G401 (cell line): ENCODE data around the gene PLA2G4A. TPM values are rescaled to one million over a fixed set of nuclear protein-coding genes. Genes with fewer than 3 reads are reported as not detected.
"Not testable (repeated sequence)": the region's sequence is repeated elsewhere in the genome, so short reads cannot be mapped to it uniquely, and the experiment has no call there.

Experiments
- DNase-seq: peaks from one replicate; pipeline ENCODE4 v3.0.0-alpha.2; 2015; ENCODE audit warnings: low spot score
- in situ Hi-C: cut with HindIII; loops from 2 replicates; pipeline ENCODE4 v1.10.0; 2016; ENCODE audit warnings: low sequenced_read_pairs, mixed read lengths
- total RNA-seq: library from RNA; depleted of rRNA; stranded (reverse); fragments of >200 nt; shearing (Covaris generic); gene quantifications from 2 replicates; pipeline ENCODE4 v1.2.3, GENCODE V29; 2014

PLA2G4A gene
- total RNA-seq, 1 experiment from 2014 or later = not detected

DNA sequence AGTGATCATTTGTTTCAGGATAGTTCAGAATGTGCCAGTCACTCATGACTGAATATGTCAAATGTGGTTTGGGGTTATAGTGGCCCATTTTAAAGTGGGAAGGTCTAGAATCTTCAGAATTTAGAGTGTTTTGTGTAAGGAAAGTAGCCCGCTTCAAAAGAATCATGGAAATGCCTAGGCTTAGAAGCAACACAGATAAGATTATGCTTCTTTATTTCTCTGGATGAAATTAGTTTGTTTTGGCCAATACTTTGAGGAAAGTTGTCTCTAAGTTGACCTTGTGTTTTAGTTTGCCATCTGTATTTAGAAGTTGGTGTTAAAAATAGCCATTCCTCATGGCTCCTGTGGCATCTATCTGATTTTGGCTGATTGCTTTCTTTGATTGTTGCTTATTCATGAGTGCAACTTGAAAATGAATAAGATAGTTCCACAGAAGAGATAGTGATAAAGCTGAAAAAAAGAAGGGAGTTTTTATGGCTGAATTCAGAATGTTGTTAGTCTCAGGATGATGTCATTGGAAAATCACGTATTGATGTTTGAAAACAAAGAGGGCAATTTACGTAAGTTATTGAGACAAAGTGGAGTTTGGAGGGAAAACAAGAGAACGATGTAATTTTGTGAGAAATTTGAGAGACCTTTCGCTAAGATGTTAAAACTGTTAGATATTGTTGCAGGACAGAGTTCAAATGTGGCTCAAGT lies 71.9 kb downstream of the PLA2G4A start:
- DNase-seq = no peak
- in situ Hi-C loops = no loop called here

DNA sequence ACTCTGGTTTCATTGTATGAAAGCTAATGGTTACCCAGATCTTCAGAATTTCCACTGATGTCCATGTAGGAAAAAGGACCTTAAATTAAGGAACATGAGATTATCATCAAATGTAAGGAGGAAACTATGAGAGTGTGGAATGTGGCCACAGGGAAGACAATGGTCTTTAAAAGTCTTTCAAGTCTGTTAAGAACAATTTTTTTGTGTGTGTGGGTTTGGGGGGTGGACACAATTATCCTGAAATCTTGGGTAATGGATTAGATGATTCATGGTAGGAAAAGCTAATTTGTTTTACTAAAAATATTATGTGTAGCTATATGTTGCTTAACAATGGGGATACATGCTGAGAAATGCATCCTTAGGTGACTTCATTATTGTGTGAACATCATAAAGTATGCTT lies 72.9 kb downstream of the PLA2G4A start:
- DNase-seq = no peak
- in situ Hi-C loops = no loop called here

DNA sequence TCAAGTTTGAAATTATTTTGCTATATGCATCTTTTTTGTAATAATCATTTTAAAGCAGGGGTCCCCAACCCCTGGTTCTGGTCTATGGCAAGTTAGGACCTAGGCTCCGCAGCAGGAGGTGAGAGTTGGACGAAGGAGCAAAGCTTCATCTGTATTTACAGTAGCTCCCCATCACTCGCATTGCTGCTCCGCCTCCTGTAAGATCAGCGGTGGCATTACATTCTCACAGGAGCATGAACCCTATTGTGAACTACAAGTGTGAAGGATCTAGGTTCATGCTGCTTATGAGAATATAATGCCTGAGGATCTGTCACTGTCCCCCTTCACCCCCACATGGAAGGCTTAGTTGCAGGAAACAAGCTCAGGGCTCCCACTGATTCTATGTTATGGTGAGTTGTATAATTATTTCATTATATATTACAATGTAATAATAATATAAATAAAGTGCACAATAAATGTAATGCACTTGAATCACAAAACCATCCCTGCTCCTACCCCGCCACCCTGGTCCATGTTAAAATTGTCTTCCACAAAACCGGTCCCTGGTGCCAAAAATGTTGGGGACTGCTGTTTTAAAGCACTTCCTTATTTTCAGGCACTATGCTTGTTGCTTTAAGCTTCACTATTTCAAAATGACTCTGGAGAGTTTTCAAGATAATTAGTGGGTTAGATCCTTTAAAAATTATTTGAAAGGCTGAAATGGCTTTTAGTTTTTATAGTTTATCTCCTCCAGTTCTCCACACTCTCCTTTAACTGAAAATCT lies 74.8 kb downstream of the PLA2G4A start:
- in situ Hi-C loops = no loop called here
- DNase-seq = no peak

DNA sequence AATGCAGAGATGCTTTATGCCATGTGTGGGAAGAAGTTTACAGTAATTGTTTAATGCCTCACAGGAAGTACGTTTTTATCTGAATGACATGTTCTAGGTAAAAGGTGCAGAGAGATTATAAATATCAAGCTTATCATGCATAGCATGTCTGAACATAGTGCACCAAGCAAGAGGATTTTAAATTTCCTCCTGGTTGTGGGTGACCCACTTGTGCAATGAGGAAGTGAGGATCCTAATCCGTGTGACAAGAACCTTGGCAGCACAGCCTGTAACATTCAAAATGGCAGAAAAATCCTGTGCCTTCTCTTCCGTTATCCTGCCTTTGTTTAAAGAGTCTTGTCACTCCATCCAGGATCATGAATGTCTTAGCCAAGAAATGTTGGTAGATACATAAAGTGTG lies 75.6 kb downstream of the PLA2G4A start:
- no peak for DNase-seq

DNA sequence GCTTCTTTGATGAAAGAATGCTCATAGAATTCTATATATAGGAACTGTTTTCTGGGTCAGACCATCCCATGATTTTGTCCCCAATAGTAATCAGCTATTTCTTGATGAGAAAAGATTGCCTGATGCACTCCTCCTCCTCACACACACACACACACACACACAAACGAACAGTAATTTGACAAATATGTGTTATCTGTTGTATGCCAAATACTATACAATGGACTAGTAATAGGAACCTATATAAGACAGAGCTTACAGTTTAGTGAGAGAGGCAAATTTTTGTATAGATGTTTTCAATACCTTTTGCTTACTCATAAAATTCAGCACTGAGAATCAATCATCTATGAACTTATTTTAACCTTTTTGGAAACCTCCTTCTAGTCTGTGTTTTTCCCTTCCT lies 76.8 kb downstream of the PLA2G4A start:
- in situ Hi-C loops = no loop called here

More for the DNA sequence above, 75.6 kb downstream of the PLA2G4A start:
- in situ Hi-C loops = no loop called here

DNA sequence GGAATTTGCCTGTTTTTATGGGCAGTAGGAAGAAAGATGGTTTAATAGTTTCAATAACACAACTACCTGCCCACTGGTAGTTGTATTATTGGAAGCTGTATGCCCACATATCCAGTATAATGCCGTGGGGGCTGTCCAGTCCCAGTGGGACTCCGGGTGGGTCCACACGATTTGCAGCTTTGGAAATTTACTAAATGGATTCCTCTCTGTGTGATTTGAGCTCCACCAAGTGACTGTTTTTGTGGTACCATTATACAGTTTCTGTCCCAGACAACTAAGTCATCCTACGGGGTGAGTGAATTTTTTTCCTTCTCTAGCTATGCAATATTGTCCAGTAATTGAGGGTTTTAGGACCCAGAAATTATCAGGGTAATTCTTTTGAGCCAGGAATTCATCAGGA lies 86.8 kb downstream of the PLA2G4A start:
- in situ Hi-C loops = no loop called here

More for the DNA sequence above, 76.8 kb downstream of the PLA2G4A start:
- DNase-seq = no peak

DNA sequence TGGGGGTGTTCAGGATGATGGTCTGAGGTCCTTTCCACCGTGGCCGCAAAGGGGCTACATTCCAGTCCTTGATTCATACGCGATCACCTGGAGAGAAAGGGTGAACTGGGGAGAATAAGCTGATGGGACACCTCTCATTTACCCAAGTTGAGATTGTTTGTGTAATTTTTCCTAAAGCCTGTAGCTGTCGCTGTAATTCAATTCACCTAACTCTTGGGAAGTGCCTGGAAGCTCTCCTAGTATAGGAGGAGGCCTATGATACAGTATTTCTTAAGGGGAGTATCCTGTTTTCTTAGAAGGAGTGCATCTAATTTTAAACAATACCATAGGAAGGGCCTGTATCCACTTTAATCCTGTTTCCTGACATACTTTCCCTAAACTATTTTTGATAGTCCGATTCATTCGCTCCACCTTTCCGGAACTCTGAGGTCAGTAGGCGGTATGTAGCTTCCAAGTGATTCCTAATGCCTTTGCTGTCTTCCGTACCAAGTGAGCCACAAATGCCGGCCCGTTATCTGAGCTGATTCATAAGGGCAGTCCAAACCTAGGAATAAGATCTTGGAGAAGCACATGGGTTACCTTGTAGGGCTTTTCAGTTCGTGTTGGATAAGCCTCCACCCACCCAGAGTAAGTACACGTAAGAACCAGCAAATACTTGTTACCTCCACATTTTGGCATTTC lies 88.5 kb downstream of the PLA2G4A start:
- not testable (repeated sequence) for DNase-seq

More for the DNA sequence above, 86.8 kb downstream of the PLA2G4A start:
- DNase-seq = no peak

DNA sequence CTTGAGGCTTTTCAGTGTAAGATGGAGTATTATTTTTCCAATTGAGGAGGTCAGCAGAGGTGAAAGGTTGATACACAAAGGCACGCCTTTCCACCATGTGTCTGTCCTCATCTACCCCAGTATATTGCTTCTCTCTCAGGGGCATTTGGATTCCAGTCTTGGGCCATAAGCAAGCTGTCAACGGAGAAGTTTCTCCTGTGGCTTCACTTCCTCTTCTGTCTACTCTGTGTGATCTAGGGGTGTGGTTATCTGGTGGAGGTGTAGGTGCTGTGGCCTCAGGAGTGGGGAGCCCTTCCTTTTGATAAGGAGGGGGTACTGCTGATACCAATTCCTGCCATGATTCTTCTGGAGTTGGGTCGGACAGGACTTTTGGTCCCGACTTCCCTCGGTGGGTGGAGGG lies 92.6 kb downstream of the PLA2G4A start:
- DNase-seq, in situ Hi-C loops: not testable (repeated sequence)

More for the DNA sequence above, 88.5 kb downstream of the PLA2G4A start:
- in situ Hi-C loops = not testable (repeated sequence)

DNA sequence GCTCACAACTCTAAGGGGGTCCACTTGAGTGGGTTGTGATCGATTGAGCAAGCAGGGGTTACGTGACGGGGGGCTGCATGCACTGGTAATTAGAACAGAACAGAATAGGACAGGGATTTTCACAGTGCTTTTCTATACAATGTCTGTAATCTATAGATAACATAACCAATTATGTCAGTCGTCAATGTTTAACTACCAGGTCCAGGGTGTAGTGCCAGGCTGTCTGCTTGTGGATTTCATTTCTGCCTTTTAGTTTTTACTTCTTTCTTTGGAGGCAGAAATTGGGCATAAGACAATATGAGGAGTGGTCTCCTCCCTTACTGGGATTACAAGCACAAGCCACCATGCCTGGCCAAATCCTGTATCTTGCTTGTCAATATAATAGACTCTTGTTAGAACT lies 94.1 kb downstream of the PLA2G4A start:
- DNase-seq, in situ Hi-C loops: not testable (repeated sequence)

DNA sequence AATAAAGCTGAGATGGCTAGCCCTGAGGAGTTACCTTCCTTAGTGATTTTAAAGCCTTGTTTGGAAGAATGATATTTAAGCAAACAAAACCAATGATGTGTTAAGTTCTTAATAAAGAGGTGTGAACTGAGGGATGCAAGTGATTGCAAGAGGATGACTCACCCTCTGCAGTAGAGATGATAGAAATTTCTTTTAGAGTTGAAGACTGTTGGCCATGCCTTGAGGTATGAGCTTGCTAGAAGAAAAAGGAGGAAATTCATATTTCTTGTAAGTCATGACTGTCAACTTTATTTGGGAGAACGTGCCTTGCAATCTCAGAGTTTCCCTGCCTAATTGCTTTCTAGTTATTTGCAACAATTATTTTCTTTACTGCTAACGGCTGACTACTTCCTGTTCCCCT lies 94.7 kb downstream of the PLA2G4A start:
- in situ Hi-C loops = no loop called here
- no peak for DNase-seq

DNA sequence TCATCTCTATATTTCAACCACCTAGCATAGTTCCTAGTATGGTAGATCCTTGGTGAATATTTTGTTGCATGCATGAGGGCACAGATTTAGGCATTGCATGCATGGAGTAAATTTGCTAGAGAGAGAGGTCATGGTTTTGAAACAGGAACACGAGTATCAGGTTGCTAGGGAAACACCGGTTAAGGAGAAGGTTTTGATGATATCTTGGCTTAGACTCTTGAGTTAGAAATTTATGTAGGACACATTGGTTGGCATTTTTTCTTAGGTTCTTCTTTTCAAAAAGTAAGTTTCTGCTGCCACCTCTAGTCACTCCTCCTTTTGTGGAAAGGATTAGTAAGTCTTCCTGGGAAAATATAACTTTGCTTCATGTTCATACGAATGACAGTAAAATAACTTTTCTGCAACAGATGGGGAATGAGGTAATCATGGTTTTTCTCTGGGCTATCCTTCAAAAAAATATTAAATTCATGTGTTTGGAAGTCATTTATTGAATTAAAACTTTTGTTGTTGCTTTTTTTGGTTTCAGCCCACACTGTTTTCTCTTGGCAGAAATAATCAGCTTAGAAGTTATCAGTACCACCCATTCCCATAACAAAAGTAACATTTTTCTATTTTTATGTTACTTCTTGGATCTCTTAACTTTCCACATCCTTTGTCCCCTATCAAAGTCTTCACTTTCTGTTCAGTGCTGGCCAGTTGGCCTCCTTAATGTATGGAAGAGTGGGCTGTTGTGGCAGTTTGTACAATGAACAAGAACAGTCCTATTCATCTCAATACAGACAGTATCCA lies 97.3 kb downstream of the PLA2G4A start:
- DNase-seq = no peak
- in situ Hi-C loops = no loop called here

DNA sequence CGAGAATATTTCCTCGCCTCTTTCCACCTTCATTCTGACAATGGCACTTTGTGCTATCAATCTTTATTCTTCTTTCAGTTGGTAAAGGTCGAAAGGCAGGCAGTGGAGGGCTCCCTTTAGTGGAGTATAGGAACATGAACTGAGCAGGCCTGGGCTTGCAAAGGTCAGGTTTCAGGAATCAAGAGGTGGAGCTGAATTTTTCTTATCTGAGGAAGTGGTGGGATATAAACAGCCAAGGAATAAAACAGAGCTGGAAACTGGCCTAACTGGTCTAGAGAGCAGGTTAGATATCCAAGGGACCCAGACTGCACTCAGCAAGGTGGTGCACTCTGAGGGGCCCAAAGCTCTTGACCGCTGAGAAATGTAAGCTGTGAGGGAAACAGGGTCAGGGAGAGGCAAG lies 99.1 kb downstream of the PLA2G4A start:
- in situ Hi-C loops = no loop called here

DNA sequence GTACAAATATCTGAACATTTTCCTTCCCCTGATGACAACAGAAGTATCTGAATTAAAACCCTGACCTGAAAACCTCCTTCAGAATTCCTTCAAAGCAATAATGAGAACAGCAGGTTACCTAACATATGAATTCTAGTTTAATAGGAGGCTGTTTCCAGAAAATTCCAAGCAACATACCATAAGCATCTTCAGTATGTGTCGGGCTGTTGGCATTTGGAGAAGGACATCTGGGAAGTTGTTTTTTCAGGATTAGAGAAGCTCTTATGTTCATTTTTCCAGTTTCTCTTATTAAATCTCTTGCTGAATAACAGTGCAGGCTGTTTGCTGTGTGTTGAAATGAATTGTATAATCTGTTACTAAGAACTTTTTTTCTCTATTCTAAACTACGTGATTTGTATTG lies 101.5 kb downstream of the PLA2G4A start:
- DNase-seq = no peak
- in situ Hi-C loops = no loop called here

More for the DNA sequence above, 99.1 kb downstream of the PLA2G4A start:
- no peak for DNase-seq

DNA sequence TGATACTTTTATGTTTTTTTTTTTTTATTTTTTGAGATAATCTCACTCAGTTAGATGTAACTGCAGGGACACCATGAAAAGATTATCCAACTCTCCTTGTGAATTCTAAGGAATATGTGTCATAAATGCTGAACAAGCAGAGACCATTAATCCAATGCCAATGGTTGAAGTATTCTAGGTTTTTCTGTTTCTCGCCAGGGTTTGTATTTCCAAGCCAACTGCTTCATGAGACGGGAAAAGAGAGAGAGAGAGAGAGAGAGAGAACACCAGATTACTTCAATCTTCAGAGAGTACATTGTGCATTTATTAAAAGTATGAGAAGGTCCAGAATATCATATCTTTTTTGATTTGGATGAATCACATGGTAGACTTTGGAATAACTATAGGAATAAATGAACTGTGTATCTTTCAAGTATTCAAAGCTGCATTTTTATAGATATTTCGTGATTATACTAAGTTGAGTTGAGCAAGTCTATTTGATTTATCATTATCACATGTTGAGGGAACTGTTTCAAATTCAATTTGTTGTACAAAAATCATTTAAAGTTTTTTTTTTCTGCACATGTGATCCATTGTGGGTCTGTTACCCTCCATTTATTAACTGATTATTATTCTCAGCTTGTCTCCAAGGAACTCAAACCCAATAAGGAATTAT lies 108.4 kb downstream of the PLA2G4A start:
- in situ Hi-C loops = no loop called here
- no peak for DNase-seq

DNA sequence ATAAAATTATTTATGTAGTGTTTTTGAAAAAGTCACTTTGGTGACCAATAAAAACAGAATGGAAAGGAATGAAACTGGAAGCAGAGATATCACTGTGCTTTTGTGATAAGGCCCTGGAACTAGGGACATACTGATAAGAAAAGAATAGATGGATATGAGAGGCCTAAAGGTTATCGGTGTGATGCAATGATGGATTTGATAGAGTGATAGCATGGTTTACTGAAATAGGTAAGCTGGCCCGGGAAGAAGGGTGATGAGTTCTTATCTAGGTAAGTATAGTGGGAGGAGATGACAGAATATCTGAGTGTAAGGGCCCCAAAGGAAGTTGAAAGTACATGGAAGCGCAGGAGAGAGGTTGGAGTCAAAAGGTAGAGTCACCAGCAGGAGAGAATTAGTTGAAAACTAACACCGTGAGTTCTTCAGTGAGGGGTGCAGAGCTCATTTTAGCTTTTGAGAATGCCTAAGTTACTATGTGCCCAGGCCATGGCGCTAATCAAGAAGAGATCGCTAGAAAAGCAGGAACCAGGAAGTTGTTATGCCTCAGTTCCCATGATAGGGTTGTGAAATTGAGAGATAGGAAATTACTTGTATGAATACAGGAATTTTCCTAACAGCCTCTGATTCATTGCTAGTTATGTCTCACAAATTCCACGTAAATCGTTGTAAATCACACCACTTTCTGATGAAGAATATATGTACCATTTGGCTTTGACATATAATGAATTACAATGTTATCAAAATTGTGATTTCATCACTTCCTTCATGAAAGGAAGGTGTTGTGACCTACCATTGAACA lies 115.3 kb downstream of the PLA2G4A start:
- in situ Hi-C loops = no loop called here
- no peak for DNase-seq

DNA sequence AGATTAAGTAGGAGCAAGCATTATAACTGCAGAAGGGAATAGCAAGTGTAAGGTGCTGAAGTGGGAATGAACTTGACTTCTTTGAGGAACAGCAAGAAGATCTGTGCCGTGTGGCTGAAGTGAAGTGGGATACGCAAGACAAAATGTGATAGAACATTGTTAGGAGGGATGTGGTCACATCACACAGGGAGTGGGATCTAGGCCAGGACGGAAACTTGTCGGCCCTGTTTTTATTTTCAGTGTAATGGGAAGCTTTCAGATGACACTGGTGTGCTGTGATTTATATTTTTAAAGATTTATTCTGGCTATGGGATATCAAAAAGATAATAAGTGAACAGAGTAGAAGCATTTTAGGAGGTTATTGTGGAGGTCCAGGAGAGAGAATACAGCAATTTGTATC lies 116.4 kb downstream of the PLA2G4A start:
- in situ Hi-C loops = no loop called here
- DNase-seq = no peak

DNA sequence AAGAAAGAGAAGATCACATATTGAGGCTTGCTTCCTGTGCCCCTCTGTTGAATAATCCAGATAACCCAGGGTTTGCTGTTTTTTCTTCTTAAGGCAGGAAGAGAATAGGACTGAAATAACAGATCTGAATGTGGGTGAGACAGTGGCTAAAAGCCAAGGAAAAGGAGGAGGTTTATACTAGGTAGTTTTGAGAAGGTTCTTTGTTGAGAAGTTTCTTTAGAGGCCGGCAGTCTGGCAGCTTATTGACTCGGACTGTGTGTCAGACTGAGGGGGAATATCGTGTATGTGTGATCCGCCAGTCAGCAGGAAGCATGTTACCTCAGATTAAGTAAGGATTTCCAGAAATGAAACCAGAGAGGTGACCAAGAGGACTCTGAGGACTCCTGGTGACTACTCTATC lies 119.8 kb downstream of the PLA2G4A start:
- DNase-seq = no peak
- in situ Hi-C loops = no loop called here

DNA sequence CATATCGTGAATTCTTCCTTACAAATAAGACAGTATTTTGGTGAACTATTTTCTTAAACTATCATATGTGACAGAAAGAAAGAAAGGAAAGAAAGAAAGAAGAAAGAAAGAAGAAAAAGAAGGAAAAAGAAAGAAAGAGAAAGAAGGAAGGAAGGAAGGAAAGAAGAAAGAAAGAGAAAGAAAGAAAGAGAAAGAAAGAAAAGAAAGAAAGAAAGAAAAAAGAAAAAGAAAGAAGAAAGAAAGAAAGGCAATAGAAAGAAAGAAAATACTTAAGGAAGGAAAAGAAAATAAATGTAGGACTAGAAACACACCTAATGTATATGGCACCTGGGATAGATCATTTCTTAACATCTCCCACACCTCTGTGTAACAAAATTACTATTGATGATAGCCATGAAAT lies 120.4 kb downstream of the PLA2G4A start:
- in situ Hi-C loops = no loop called here
- DNase-seq = no peak
